HepG2 (cell line): ENCODE data around the gene IFI35. TPM values are rescaled to one million over a fixed set of nuclear protein-coding genes. Genes with fewer than 3 reads are reported as not detected.

Experiments used
- DPF2 ChIP-seq: sonication (generic); formaldehyde crosslinking; IDR thresholded peaks from 2 replicates; pipeline ENCODE4 v1.4.0; 2020; ENCODE audit warnings: mild to moderate bottlenecking, low read depth, missing genetic modification reagents, borderline replicate concordance
- FOSL2 ChIP-seq: sonication (generic); formaldehyde crosslinking; IDR thresholded peaks from 2 replicates; pipeline ENCODE4 v1.4.0; 2020; ENCODE audit warnings: missing genetic modification reagents
- GRHL1 ChIP-seq: sonication (generic); formaldehyde crosslinking; conservative IDR thresholded peaks from 2 replicates; pipeline ENCODE4 v1.8.0; 2022; ENCODE audit warnings: missing genetic modification reagents
- HES4 ChIP-seq: sonication (generic); formaldehyde crosslinking; IDR thresholded peaks from 2 replicates; pipeline ENCODE4 v1.9.0; 2021; ENCODE audit warnings: mild to moderate bottlenecking, missing genetic modification reagents, borderline replicate concordance
- KLF11 ChIP-seq: IDR thresholded peaks from 2 replicates; pipeline ENCODE4 v1.6.1; 2016; ENCODE audit warnings: missing compliant biosample characterization
- MIXL1 ChIP-seq: IDR thresholded peaks from 2 replicates; pipeline ENCODE4 v1.6.1; 2016
- MLLT10 ChIP-seq: sonication (generic); formaldehyde crosslinking; IDR thresholded peaks from 2 replicates; pipeline ENCODE4 v1.4.0; 2020; ENCODE audit warnings: missing genetic modification reagents
- MZF1 ChIP-seq: sonication (generic); formaldehyde crosslinking; IDR thresholded peaks from 2 replicates; pipeline ENCODE4 v1.8.1; 2023; ENCODE audit warnings: mild to moderate bottlenecking, missing genetic modification reagents, borderline replicate concordance
- NBN ChIP-seq: fragments of 450-650 bp; conservative IDR thresholded peaks from 2 replicates; pipeline ENCODE4 v1.6.1; 2017
- REXO4 ChIP-seq: sonication (generic); formaldehyde crosslinking; IDR thresholded peaks from 2 replicates; pipeline ENCODE4 v1.8.0; 2022; ENCODE audit warnings: missing genetic modification reagents, mild to moderate bottlenecking, borderline replicate concordance
- RNF2 ChIP-seq: fragments of 450-650 bp; conservative IDR thresholded peaks from 2 replicates; pipeline ENCODE4 v1.6.1; 2016; ENCODE audit warnings: low read depth
- RNF219 ChIP-seq: sonication (generic); formaldehyde crosslinking; IDR thresholded peaks from 2 replicates; pipeline ENCODE4 v1.5.0; 2020; ENCODE audit warnings: mild to moderate bottlenecking, missing genetic modification reagents
- SP1 ChIP-seq, 2 experiments: fragments of 450-650 bp in 1 of 2; sonication (generic) in 1 of 2; formaldehyde crosslinking in 1 of 2; IDR thresholded peaks; 2 replicates each; pipeline versions ENCODE4 v1.4.0 to v1.6.1; 2016 to 2020; ENCODE audit warnings: missing genetic modification reagents in 1 of 2
- TIGD3 ChIP-seq: sonication (generic); formaldehyde crosslinking; IDR thresholded peaks from 2 replicates; pipeline ENCODE4 v1.5.1; 2020; ENCODE audit warnings: mild to moderate bottlenecking, missing genetic modification reagents, borderline replicate concordance
- ZBTB43 ChIP-seq: sonication (generic); formaldehyde crosslinking; conservative IDR thresholded peaks from 2 replicates; pipeline ENCODE4 v1.4.0; 2020; ENCODE audit warnings: missing genetic modification reagents
- ZBTB44 ChIP-seq: sonication (generic); formaldehyde crosslinking; IDR thresholded peaks from 2 replicates; pipeline ENCODE4 v1.4.0; 2020; ENCODE audit warnings: missing genetic modification reagents
- ZNF10 ChIP-seq: sonication (generic); formaldehyde crosslinking; IDR thresholded peaks from 2 replicates; pipeline ENCODE4 v1.4.0; 2020; ENCODE audit warnings: mild to moderate bottlenecking, low read depth, missing genetic modification reagents, borderline replicate concordance
- ZNF503 ChIP-seq: sonication (generic); formaldehyde crosslinking; IDR thresholded peaks from 2 replicates; pipeline ENCODE4 v1.4.0; 2020; ENCODE audit warnings: missing genetic modification reagents
- ZNF557 ChIP-seq: sonication (generic); formaldehyde crosslinking; IDR thresholded peaks from 2 replicates; pipeline ENCODE4 v1.4.0; 2020; ENCODE audit warnings: missing genetic modification reagents
- ZNF724P ChIP-seq: sonication (generic); formaldehyde crosslinking; IDR thresholded peaks from 2 replicates; pipeline ENCODE4 v1.8.0; 2022; ENCODE audit warnings: missing genetic modification reagents, borderline replicate concordance
- polyA plus RNA-seq, 8 experiments: library from polyadenylated mRNA; depleted of rRNA in 3 of 8; stranded (reverse) in 7 of 8; unstranded in 1 of 8; fragments of >200 nt; fragmentation: Illumina TruSeq in 4 of 8; extraction: Trizol in 4 of 8; gene quantifications; 2 replicates each; pipeline versions ENCODE4 v1.2.1 to v1.2.3, GENCODE V29; 2011 to 2016; ENCODE audit warnings: low read depth in 4 of 8, missing spikeins in 1 of 8, mixed read lengths in 1 of 8; ENCODE audit not compliant: insufficient read depth in 1 of 8
- total RNA-seq, 5 experiments: library from RNA; depleted of rRNA; stranded (reverse); fragments of >200 nt; fragmentation: Illumina TruSeq; extraction: Trizol; gene quantifications; 2 replicates each; pipeline ENCODE4 v1.2.3, GENCODE V29; 2016; ENCODE audit warnings: low read depth in 1 of 5

Gene IFI35
- total and polyA plus RNA-seq, 2 of the 13 experiments (the other 11 are each of a cell fraction or from before 2014, with no cell fraction given), result 28.9 to 38.1 TPM

- TF ChIP-seq TIGD3 (CRISPR knock-in tag), result no peak
- TF ChIP-seq HES4 (CRISPR knock-in tag), result peak; percentile 94
- TF ChIP-seq SP1 (IDR thresholded peaks at IDR 0.05), result no peak
- no peak for TF ChIP-seq SP1 (CRISPR knock-in tag; IDR thresholded peaks at IDR 0.05)
- TF ChIP-seq ZNF724P, result peak; percentile 31; the same call in 1 of the 2 replicates
- no peak; the same call in 1 of the 2 replicates for TF ChIP-seq ZBTB44 (CRISPR knock-in tag)
- TF ChIP-seq NBN, result no peak
- no peak for TF ChIP-seq GRHL1 (CRISPR knock-in tag)
- 0 out of 2 replicates have a peak, but pooled peaks have one; percentile 20 for TF ChIP-seq MZF1 (CRISPR knock-in tag)
- TF ChIP-seq DPF2 (CRISPR knock-in tag), result no peak
- no peak for TF ChIP-seq MLLT10 (CRISPR knock-in tag)
- TF ChIP-seq ZBTB43, result peak; percentile 74
- TF ChIP-seq MIXL1 (CRISPR knock-in tag), result no peak
- TF ChIP-seq ZNF10 (CRISPR knock-in tag), result no peak
- no peak for TF ChIP-seq REXO4 (CRISPR knock-in tag)
- peak; percentile 96 for TF ChIP-seq RNF2
- TF ChIP-seq RNF219, result peak; percentile 55; the same call in 1 of the 2 replicates
- no peak for TF ChIP-seq ZNF557 (CRISPR knock-in tag)
- no peak for TF ChIP-seq ZNF503 (CRISPR knock-in tag)
- no peak for TF ChIP-seq KLF11 (CRISPR knock-in tag)
- no peak; the same call in 1 of the 2 replicates for TF ChIP-seq FOSL2
These were observed 25.7 kb upstream of the IFI35 start (continued) for GRCh38 chr17:42980766-42981397.
